Upper lobe of left lung (tissue), 6 donors: ENCODE data around the gene FGGY. TPM values are rescaled to one million over a fixed set of nuclear protein-coding genes. Genes with fewer than 3 reads are reported as not detected.
"Not testable (repeated sequence)": the region's sequence is repeated elsewhere in the genome, so short reads cannot be mapped to it uniquely, and the experiment has no call there.

Experiments
- ATAC-seq, 2 donors: fragments of 200-7000 bp; cut with Tn5 transposase; one replicate each; pipeline ENCODE4 v1.9.1; 2022; ENCODE audit warnings: mild to moderate bottlenecking in 2 of 2, moderate library complexity in 2 of 2; ENCODE audit not compliant: low FRiP score in 2 of 2
- DNase-seq, 2 donors: peaks; one replicate each; pipeline ENCODE4 v3.0.0-alpha.2; 2019 to 2020
- H3K27ac ChIP-seq, 4 donors: fragments of 200-600 bp; sonication (generic); one replicate each; pipeline ENCODE4 v1.5.1; 2016 to 2019
- H3K27me3 ChIP-seq, 4 donors: fragments of 200-600 bp; sonication (generic); one replicate each; pipeline ENCODE4 v1.5.1; 2017 to 2019
- H3K36me3 ChIP-seq, 4 donors: fragments of 200-600 bp; sonication (generic); one replicate each; pipeline ENCODE4 v1.5.1; 2016 to 2019
- H3K4me1 ChIP-seq, 4 donors: fragments of 200-600 bp; sonication (generic); one replicate each; pipeline ENCODE4 v1.5.1; 2018 to 2019
- H3K4me3 ChIP-seq, 4 donors: fragments of 200-600 bp; sonication (generic); one replicate each; pipeline ENCODE4 v1.5.1; 2017 to 2019; ENCODE audit warnings: mild to moderate bottlenecking in 2 of 4, moderate library complexity in 1 of 4
- H3K9me3 ChIP-seq, 4 donors: fragments of 200-600 bp; sonication (generic); one replicate each; pipeline ENCODE4 v1.5.1; 2018 to 2019
- CTCF ChIP-seq, 6 experiments: fragments of 450-650 bp in 4 of 6; fragments of 200-600 bp in 2 of 6; sonication (generic) in 2 of 6; IDR thresholded peaks; one replicate each; pipeline ENCODE4 v1.5.1; 2016 to 2019; ENCODE audit warnings: antibody characterized with exemption in 6 of 6
- EP300 ChIP-seq, 4 donors: sonication (generic); formaldehyde crosslinking; IDR thresholded peaks; one replicate each; pipeline ENCODE4 v1.5.1; 2017; ENCODE audit warnings: antibody characterized with exemption in 4 of 4, control low read depth in 2 of 4
- POLR2A ChIP-seq, 4 donors: fragments of 450-650 bp; IDR thresholded peaks; one replicate each; pipeline ENCODE4 v1.5.1; 2016 to 2017; ENCODE audit warnings: antibody characterized with exemption in 4 of 4, mild to moderate bottlenecking in 2 of 4
- POLR2AphosphoS5 ChIP-seq, 2 donors: sonication (generic); formaldehyde crosslinking; IDR thresholded peaks; one replicate each; pipeline ENCODE4 v1.5.1; 2017; ENCODE audit warnings: antibody characterized with exemption in 2 of 2
- WGBS, 2 donors: methylation state at CpG; one replicate each; pipeline ENCODE4 v1.1.5; 2017 to 2018; 5-methylcytosine and 5-hydroxymethylcytosine counted together
- total RNA-seq, 6 donors: library from RNA; depleted of rRNA in 4 of 6; stranded (reverse); fragments of >200 nt in 4 of 6; gene quantifications; one replicate each; pipeline versions ENCODE4 v1.1.0 to v1.2.1, GENCODE V29; 2016 to 2021
- donor health status: DM: no; HTN: no; CAD: no; lungs with moderate emphysema.
- donor health status: DM: no; HTN: yes; CAD: no; lungs with severe emphysema.

The FGGY gene
- total RNA-seq, 6 donors from 2014 or later = 11.8 to 51.3 (median 22.6) TPM

GRCh38 chr1:59645893-59646292, 349.0 kb downstream of the FGGY start:
- no peaks in the 10 kb centered on the region for H3K9me3 ChIP-seq
- DNase-seq = no peak
- peak in 1 of 2 donors; percentile 76 for ATAC-seq
- H3K4me3 ChIP-seq = no peak overlapping the region
- H3K4me1 ChIP-seq = no peaks in the 10 kb centered on the region
- no peak overlapping the region for H3K27ac ChIP-seq
- no peaks in the 10 kb centered on the region for H3K27me3 ChIP-seq
- TF ChIP-seq CTCF (IDR thresholded peaks at IDR 0.05) (no peak), POLR2A (IDR thresholded peaks at IDR 0.05) (no peak), POLR2AphosphoS5 (IDR thresholded peaks at IDR 0.05) (no peak), EP300 (IDR thresholded peaks at IDR 0.05) (no peak)
- WGBS, 2 donors = 80 to 90% methylated on average over 2 of the region's 2 CpGs
- no peaks in the 10 kb centered on the region for H3K36me3 ChIP-seq

GRCh38 chr1:59653142-59653958, 356.5 kb downstream of the FGGY start:
- not testable (repeated sequence) for DNase-seq, H3K9me3 ChIP-seq, H3K27me3 ChIP-seq, H3K27ac ChIP-seq, H3K4me1 ChIP-seq, ATAC-seq, H3K36me3 ChIP-seq, H3K4me3 ChIP-seq
- 95 to 97% methylated on average over 12 to 26 of the region's 30 CpGs for WGBS, 2 donors

GRCh38 chr1:59653968-59654367, 357.1 kb downstream of the FGGY start:
- ATAC-seq (no peak), DNase-seq (no peak)
- H3K27ac ChIP-seq = no peak overlapping the region
- H3K4me1 ChIP-seq = no peaks in the 10 kb centered on the region
- TF ChIP-seq CTCF (IDR thresholded peaks at IDR 0.05) (no peak), POLR2A (IDR thresholded peaks at IDR 0.05) (no peak), EP300 (IDR thresholded peaks at IDR 0.05) (no peak), POLR2AphosphoS5 (IDR thresholded peaks at IDR 0.05) (no peak)
- no peaks in the 10 kb centered on the region for H3K36me3 ChIP-seq
- no peak overlapping the region for H3K4me3 ChIP-seq
- no peaks in the 10 kb centered on the region for H3K9me3 ChIP-seq
- H3K27me3 ChIP-seq = no peaks in the 10 kb centered on the region
- 94 to 97% methylated on average over 2 of the region's 2 CpGs for WGBS, 2 donors

- DNase-seq (no peak), ATAC-seq (no peak)
- Histone ChIP-seq H3K27ac (no peak overlapping the region), H3K27me3 (no peaks in the 10 kb centered on the region), H3K36me3 (no peaks in the 10 kb centered on the region), H3K4me3 (no peak overlapping the region), H3K4me1 (no peaks in the 10 kb centered on the region), H3K9me3 (no peaks in the 10 kb centered on the region)
- TF ChIP-seq POLR2A (IDR thresholded peaks at IDR 0.05) (no peak), CTCF (IDR thresholded peaks at IDR 0.05) (no peak), POLR2AphosphoS5 (IDR thresholded peaks at IDR 0.05) (no peak), EP300 (IDR thresholded peaks at IDR 0.05) (no peak)
- 94 to 96% methylated on average over 3 of the region's 3 CpGs for WGBS, 2 donors
Observed at GRCh38 chr1:59657873-59658465, 361.1 kb downstream of the FGGY start.

GRCh38 chr1:59664166-59664565, 367.3 kb downstream of the FGGY start:
- Histone ChIP-seq H3K4me1 (no peaks in the 10 kb centered on the region), H3K36me3 (no peaks in the 10 kb centered on the region), H3K27me3 (no peaks in the 10 kb centered on the region), H3K4me3 (no peak overlapping the region), H3K27ac (no peak overlapping the region), H3K9me3 (no peaks in the 10 kb centered on the region)
- no peak for ATAC-seq
- no peak for DNase-seq
- WGBS, 2 donors = 83 to 88% methylated on average over 6 of the region's 6 CpGs
- TF ChIP-seq POLR2A (IDR thresholded peaks at IDR 0.05) (no peak), EP300 (IDR thresholded peaks at IDR 0.05) (no peak), CTCF (IDR thresholded peaks at IDR 0.05) (no peak), POLR2AphosphoS5 (IDR thresholded peaks at IDR 0.05) (no peak)
